ENCODE results near the gene HDAC4.
"Not testable (repeated sequence)": the region's sequence is repeated elsewhere in the genome, so short reads cannot be mapped to it uniquely, and the experiment has no call there.

The HDAC4 gene

DNA sequence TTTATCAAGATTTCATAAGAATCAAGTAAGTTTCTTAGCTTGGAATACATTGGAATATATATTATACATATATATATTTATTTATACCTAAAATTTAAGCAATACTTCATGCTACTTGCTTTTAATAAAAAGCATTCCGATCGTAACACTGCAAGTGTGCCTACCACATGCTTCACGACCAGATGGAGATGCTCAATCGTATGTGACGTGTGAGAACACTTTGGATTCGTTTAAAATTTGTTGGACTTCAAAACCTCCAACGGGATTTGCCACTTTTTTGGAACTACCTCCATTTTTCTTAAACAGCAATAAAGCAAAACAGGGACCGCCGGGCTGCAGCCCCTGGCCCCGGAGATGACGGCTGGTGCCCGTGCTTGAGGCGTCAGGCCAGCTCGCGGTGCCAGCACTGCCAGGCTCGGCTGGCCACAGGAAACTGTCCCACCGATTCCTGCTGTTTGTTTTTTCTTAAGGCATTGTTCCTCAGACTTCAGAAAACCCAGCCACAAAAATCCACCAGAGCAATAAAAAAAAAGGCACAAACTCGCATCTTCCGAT is 348.9 kb downstream of the HDAC4 start:
- no peak for DNase-seq

DNA sequence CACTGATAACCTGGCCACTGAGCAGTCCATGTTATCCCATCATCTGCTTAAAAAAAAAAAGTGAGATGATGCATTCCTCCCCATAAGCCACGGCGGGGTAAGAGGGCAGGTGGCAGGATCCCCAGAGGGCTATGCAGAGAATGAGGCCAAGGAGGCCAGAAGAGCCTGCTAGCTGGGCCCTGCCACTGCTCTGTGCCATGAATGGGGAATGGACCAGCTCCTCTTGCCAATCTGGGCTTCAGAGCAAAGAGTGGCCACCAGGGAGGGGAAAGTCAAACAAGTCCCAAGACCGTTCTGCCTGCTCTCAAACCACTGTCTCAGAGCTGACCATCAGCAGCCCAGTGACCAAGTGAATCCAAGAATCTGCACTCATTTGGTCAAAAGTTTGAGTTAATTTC is 350.6 kb downstream of the HDAC4 start:
- no peak for DNase-seq

DNA sequence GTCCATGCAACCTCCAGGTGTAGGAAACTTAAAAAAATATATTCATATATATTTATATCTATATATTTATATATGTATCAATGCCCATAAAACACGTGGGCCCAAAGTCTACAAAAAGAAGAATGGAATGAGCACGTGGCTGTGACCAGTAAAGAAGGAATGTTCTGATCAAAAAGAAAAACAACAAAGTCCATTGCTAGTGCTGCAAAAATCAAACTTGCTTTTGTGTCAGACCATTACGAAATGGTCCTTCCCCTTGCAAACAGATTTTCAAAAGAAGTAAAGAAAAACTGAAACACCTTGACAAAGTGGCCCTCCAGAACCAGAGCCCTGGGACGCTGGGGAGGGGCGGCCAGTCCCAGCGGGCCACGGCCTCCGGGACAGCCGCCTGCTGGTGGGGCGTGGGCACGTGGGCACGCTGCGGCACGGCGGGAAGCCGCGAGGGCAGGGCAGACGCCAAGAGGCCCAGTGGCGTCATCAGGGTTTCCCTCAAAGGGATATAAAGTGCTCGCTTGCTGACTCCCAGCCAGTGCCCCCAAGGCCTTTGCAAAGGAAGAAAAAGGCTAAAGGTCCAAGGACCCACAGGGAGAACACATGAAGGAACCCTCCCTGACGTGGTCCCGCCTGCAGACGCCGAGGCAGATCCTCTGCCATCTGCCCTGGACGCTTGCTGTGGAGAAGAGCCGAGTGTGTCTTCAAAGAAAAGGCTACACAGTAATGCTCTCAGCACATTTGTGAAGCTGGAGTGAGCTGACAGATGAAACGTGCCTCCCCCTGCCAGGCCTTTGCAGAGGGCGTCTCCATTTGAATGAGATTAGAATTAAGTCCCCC is 351.2 kb downstream of the HDAC4 start:
- no peak for DNase-seq

DNA sequence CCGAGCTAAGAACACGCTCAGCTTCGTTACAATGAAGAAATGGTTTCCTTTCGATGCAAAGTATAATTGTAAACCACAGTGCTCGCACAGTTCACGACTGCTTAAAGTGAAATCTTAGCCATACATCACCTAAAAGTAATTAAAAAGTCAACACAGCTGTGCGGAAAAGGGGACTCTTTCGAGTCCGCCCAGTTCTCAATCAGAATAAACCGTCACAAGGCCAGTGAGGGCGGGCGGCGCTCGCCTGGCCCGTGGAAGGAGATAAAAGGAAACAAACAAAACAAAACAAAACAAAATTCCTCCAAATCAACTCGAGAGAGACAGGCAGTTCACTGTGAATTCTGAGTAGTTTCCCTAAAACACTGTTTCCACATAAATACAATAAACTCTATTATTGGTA is 352.1 kb downstream of the HDAC4 start:
- DNase-seq = no peak

DNA sequence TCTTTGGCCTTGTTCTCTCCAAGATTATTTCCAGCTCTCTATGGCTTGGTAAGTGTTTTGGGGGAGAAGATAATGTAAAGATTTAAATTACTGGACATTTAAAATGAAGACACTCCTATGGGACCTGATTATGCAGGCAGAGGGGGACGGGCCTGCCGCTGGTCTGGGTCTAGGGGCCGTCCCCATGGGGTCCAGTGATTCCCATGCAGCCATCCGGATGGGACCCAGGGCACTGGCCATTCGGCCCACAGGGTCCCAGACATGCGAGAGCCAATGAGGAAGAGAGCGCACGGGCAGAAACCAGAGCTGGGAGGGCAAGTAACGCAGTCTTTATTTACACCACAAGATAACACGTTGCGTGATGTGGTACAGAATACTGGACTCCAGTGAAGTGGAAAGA is 353.0 kb downstream of the HDAC4 start:
- DNase-seq = no peak

DNA sequence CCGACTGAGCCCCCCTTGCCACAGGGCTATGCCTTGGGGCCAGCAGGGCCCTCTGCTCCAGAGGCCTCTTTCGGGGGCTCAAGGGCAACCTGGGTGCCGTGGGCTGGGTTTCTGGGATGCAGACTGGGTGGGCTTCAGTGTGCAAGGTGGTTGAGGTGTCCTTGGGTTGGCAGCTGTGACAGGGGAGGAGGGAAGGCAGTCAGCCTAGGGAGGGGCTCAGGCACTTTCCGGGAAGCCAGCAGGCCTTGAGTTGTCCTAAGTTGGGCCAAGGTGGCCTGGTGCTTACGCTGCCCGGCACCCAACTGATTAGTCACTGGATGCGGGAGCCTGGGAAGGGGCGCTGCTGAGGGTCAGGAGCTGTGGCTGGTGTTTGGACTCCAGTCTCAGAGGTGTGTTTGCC is 353.4 kb downstream of the HDAC4 start:
- DNase-seq = no peak

DNA sequence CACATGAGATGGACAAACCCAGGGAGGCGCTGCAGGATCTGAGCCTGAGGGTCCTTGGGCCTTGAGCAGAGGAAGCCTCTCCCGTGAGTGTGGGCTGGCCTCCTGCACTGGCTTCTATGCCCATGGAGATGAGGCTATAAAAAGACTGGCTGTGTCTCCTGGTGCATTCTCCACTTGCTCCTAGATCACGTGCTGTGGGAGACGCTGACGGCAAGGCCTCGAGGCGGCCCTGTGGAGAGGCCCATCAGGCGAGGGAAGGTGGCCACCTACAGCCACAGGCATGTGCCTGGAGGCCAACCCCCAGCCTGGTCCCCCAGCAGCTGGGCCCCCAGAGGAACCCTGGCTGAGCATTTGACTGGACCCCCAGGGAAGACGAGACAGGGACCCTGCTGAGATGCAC is 354.0 kb downstream of the HDAC4 start:
- DNase-seq = no peak

DNA sequence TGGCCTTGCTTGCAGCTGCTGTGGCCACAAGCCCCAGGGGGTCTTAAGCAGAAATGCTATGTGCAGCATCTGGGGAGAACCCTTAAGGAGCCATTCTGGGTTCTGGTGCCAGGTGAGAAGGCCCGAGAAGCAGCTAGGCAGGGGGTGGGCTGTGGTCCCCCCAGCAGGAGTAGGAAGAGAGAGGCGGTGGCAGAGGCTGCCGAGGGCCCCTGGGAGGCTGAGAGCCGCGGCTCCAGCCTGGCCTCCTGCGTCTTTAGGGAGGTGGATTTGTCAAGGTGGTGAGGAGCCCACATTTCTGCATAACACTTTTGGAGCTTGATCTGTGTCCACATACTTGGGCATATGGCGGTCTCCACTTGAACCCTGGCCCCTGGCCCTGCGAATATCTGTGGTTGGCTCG is 356.5 kb downstream of the HDAC4 start:
- DNase-seq = no peak

DNA sequence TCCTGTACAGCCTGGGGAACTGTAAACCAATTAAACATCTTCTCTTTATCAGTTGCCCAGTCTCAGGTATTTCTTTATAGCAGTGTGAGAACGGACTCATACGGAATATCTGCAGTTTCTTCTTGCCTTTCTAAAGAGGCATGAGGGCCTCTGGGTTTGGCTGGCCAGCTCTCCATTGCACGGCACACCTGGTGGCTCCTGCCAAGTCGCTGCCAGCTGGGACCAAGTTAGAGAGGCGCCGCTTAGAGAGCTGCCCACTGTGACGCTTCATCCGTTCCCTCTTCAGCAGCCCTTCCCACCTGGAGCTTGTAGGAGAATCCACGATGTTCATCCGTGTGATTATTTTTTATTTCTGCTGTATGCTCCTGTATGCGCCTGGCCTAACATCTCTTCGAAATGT is 357.5 kb downstream of the HDAC4 start:
- no peak for DNase-seq

DNA sequence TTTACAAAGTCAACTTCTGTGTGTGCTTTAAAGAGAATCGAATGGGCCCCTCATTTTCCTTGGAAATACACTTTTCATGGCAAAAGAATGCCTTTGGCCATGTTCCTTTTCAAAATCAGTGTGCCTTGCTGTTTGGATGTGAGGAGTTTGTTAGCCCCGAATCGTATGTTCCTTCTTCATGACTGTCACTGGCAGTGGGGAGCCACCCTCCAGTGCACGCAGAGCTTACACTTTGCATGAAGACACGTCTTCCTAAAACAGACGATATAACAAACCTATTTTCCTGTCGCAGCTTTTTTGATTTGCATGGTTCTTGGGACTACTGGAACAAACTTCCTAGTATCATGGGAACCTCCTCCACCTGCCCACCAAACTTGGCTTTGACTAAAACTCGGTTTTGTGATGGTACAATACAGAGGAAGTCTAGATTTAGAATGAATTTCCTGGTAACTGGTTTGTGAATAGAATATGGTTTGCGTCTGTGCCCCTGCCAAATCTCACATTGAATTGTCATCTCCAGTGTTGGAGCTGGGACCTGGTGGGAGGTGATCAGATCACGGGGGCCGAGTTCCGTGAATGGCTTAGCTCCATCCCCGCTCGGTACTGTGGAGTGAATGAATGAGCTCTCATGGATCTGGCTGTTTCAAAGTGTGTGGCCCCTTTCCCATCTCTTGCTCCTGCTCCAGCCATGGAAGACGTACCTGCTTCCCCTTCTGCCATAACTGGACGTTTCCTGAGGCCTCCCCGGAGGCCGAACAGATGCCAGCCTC is 358.1 kb downstream of the HDAC4 start:
- DNase-seq = no peak

DNA sequence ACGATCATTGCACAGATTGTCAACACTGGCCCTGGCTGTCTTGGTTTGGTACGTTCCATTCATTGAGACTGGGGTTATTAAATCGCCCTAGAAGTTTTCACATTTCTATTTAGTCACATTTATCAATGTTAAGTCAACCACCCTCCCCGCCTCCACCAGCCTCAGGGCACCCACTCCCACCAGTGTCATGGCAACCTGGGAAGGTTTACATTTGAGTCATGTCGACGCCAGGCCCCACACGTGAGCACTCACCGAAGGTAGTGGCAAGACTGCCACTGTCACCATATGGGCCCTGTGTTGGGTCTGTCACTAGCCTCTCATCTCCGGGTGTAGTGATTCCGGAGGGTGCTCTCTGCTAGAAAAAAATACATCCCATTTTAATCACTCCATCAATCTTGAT is 358.8 kb downstream of the HDAC4 start:
- DNase-seq = no peak

DNA sequence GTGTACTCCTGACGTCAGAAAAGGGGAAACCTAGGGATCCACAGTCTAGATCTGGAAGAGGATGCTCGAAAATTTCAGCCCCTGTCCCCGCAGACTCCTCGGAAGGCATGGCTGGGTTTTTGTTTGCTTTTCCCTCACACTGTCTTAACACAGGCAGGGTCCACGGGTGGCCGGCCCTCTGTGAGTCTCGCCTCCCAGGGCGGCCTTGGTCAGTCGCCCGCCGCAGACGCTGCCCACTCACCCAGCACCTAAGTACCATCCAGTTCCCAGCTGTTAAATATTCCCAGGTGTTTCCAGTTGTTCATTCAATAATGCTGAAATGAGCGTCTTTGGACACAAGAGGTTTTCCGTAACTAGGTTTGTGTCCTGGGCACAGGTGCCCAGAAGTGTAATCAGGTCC is 359.8 kb downstream of the HDAC4 start:
- no peak for DNase-seq

DNA sequence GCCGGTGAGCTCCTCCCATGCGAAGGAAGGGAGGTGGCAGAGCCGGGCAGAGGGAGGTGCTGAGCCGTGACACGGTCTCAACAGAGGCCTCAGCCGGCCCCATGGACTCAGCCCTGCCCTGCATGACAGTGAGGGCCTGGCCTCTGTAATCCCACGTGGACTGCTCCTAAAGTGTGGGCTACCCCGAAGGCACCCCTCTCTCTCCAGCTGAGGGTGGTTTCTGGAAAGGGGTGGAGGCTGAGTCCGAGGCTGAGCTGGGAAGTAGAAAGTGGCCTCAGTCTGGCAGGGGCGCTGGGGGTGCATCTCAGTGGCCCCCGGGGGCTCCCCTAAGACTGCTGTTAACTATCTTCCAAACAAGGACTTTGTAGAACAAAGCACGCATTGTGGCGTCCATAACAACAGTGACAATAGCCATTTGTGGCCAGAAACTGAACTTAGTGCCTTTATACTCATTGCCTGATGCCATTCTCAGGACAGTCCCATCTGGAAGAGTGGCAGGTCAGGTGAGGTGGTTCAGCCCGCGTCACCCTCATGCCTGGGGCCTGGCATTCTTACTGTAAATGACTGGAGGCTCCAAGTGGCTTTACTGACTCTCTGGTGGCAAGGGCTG is 360.6 kb downstream of the HDAC4 start:
- no peak for DNase-seq

DNA sequence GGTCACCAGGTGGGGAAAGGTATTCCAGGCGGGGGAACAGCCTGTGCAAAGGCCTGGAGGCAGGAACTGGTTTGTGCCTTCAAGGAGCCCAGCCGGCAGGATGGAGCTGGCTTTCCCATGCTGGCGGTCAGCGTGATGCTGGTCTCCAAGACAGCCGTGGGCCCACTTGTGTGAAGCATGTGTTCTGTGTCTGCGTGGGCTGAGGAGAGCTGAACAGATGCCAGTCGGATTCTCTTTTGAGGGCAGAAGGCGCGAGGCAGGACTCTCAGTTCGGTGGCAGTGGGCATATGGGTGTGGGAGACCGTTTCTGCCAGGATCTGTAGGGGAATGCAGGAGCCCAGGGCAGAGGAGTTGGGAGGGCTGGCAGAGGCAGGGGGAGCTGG is 361.4 kb downstream of the HDAC4 start:
- DNase-seq = no peak

DNA sequence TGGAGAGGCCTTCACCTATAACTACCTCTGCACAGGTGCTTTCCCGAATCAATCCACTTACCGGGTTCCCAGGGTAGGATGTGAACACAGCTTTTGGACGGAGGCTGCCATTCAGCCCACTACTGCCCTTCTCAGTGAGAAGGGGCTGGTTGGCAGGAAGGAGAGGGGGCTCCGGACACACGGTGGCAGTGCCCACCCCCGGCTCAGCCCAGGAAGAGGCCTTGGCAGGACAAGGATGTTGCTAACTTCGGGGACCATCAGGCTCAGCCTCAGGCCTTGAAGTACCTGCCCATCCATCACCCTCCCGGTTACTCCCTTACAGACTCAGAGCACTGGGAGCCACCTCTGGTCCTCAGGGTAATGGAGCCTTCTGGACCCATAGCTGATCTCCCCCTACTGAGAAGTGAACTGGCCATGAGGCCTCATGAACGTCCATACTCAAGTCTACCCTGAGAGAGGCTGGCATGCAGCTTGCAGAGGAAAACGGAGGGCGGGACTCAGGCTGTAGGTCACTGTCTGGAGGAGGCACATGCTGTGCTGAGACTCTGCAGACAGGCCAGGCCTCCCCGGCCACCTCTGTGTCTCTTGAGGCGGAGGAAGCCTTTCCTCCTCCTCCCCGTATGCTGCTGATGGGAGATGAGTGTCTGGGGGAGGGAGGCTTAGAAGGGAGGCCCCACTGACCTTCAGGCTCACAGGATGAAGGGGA is 361.9 kb downstream of the HDAC4 start:
- no peak for DNase-seq

DNA sequence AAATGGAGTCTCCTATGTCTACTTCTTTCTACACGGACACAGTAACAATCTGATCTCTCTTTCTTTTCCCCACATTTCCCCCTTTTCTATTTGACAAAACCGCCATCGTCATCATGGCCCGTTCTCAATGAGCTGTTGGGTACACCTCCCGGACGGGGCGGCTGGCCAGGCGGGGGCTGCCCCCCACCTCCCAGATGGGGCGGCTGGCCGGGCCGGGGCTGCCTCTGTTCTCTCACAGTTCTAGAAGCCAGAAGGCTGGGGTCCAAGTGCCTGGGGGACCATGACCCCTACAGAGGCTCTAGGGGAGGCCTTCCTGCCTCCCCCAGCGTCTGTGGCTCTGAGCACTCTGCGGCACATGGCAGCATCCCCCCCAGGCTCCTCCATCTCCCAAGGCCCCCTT is 362.5 kb downstream of the HDAC4 start:
- not testable (repeated sequence) for DNase-seq

DNA sequence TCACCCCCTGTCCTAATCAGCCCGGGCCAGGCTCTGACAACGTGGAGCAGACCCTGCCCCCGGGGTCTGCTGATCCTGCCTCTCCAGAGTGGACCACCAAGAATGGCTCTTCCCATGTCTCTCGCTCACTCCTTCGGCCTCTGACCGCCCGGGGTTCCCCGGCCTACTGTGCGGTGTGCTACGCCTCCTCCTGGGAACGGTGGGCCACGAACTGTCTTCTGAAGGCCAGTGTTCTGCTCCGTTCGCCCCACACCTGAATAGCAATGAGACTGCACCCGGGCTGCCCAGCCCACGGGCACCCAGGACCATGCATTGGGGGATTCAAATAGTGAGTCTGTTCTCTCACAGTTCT is 363.3 kb downstream of the HDAC4 start:
- DNase-seq = no peak

DNA sequence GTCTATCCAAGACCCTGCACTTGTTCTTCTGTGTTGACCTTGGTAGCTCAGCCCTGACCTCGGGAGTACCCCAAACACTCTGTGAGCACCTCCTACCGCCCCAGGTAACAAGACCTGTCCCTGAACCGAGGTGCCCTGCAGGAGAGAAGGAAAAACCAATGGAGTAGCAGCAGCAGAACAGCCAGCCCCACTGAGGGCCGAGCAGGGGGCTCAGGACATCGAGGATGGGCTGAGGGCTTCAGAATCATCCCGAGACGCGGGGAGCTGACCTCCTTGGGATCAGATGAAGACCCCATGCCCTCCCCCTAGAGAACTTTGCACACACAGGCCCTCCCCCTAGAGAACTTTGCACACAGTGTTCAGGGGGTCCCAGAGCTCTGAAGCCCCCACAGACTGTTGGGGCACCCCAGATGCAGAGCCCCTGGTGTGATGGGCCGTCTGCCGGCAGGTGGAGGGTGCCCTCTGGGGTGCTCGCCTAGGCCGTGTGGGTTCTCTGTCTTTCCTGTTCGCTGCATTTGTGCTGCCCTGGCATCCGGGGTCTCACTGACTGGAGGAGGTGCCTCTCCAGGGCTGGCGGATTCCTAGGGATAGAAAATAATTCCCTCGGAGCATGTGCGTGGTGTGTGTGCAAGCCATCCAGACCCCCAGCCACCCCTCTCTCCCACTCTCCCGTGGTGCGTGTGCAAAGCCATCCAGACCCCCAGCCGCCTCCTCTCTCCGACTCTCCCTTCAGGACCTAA is 363.8 kb downstream of the HDAC4 start:
- no peak for DNase-seq

DNA sequence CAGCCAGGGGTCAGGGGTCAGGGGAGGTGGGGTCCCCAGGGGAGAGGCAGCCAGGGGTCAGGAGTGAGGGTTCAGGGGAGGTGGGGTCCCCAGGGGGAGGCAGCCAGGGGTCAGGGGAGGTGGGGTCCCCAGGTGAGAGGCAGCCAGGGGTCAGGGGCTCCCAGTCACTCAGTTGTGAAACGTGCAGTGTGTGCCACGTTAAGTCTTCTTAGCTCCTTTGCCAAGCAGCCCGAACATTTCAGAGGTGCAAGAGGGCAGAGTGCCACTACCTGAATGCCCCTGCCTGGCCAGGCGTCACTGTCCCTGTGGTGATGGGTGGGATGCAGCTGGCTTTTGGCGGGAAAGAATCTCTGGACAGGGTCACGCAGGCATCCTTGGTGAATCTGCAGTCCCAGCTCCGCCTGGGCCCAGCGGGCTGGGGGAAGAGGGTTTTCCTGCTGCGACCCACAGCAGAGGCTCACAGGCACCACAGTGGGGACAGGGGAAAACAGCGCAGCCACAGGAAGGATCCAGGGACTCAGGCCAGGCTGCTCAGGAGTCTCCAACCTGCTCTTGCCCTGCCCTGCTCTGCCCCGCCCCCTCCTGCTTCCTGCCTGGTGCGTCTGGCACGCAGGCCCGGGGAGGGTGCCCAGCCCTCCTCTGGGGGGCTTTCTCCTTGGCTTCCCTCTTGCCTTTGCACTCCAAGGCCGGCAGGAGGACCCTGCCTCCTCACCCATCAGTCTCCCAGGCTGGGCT is 364.7 kb downstream of the HDAC4 start:
- DNase-seq = no peak

DNA sequence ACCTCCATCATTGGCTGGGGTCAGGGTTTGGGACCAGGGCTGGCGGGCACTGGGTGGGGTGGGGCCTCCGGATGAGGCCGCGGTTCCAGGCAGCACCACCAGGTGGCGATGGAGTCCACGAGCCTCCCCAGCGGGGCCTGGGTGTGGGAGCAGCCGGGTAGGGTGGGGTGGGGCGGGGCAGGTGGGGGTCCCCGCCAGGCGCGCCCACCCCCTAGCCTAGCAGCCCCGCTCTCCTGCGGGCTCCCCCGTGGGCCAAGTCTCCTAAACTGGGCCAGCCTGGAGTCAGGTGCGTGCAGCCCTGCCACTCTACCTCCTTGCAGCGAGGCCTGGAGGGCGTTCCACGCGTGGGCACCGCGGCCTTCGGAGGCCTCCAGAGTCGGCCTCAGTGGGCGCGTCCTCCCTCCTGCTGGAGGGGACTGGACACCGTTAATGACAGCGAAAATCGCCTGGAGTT is 365.4 kb downstream of the HDAC4 start:
- peak in 1 of 2 donors; percentile 58 for DNase-seq

DNA sequence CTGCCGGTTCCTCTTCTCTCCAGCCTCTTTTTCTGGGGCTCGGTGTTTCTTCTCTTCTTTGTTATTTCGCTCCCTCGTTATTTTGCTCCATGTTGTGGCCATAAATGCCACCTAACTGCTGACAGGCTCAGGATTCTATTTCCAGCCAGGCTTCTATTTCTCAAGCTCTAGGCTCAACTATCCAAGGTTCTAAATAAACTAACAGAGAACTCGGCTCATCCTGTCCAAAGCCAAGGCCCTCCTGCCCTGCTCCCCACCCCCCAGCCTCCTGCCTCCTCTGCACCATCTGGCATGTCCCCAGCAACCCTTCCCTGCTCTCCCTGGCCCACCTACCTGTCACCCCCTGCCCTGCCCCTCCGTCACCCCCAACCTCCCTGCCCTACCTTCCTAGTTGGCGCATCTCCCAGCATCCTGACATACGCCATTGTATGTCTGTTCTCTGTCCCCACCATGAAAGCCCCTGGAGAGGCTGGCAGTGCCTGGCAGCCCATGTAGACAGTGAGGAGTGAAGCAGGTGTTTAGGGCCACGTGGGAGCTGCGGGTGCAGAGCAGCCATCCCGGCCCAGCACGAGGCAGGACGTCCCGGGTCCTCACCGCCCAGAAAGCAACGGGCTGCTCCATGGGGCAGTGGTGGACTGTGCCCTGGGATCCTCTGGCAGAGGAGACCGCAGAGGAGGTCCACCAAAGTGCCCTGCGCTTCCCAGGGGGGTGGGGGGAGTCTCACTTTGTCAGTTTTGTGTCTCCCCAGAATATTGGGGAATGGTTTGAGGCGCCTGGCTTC is 366.1 kb downstream of the HDAC4 start:
- DNase-seq = no peak
